Cardiac muscle cell (in vitro differentiated cells and primary cell): ENCODE measurements around the gene NFIA. TPM values are rescaled to one million over a fixed set of nuclear protein-coding genes. Genes with fewer than 3 reads are reported as not detected.

ENCODE experiments used
- DNase-seq, 2 donors: peaks; one replicate each; pipeline versions ENCODE4 v3.0.0 to v3.0.0-alpha.2; 2010 to 2017; ENCODE audit warnings: low read depth in 1 of 2, low spot score in 1 of 2
- H3K27ac ChIP-seq: fragments of 200-600 bp; sonication (generic); 2 replicates; pipeline ENCODE4 v1.5.1; 2016
- H3K27me3 ChIP-seq: fragments of 200-600 bp; sonication (generic); 2 replicates; pipeline ENCODE4 v1.6.0; 2016; ENCODE audit warnings: control low read depth
- H3K36me3 ChIP-seq: fragments of 200-600 bp; sonication (generic); 2 replicates; pipeline ENCODE4 v1.5.1; 2016; ENCODE audit warnings: control low read depth
- H3K4me1 ChIP-seq: fragments of 200-600 bp; sonication (generic); 2 replicates; pipeline ENCODE4 v1.8.1; 2017; ENCODE audit warnings: low read depth, mild to moderate bottlenecking, mixed run types
- H3K4me3 ChIP-seq: fragments of 200-600 bp; sonication (generic); 2 replicates; pipeline ENCODE4 v1.5.1; 2016; ENCODE audit warnings: mild to moderate bottlenecking
- H3K9me3 ChIP-seq: fragments of 200-600 bp; sonication (generic); 2 replicates; pipeline ENCODE4 v1.5.1; 2017; ENCODE audit warnings: low read depth, mild to moderate bottlenecking, control low read depth
- polyA plus RNA-seq: library from polyadenylated mRNA; unstranded; fragments of >200 nt; fragmentation: Nextera tagmentation; extraction: Ambion mirVana; gene quantifications from 2 replicates; pipeline ENCODE4 v1.2.1, GENCODE V29; 2016
- total RNA-seq: library from RNA; depleted of rRNA; stranded (reverse); fragments of >200 nt; gene quantifications from 2 replicates; pipeline ENCODE4 v1.2.3, GENCODE V29; 2016
- TF ChIP-seq, protein P1 (sequence below): IDR thresholded peaks from 2 replicates; pipeline ENCODE4 v1.5.1; 2012; ENCODE audit warnings: low read depth, mild to moderate bottlenecking, low read length

Gene NFIA
- total and polyA plus RNA-seq, 2 experiments from 2014 or later = 10.1 to 12.0 TPM

DNA sequence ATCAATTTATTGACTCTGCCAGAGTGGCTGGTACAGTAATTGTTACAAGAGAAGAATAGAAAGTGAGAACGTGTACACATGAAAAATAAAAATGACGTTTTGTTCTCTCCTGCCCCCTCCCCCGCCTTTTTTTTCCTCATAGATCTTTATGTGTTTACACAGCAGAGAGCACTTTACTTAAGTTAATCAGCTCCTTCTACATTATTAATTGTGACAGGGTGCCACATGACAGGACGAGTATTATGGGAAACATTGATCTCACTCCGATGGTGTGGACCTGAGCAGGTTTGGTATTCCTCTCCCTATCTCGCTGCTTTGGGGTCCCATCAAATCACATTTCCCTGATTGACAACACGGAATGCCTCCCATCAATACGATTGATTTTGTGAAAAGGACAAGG lies 356.9 kb downstream of the NFIA start:
- TF ChIP-seq, protein P1, sequence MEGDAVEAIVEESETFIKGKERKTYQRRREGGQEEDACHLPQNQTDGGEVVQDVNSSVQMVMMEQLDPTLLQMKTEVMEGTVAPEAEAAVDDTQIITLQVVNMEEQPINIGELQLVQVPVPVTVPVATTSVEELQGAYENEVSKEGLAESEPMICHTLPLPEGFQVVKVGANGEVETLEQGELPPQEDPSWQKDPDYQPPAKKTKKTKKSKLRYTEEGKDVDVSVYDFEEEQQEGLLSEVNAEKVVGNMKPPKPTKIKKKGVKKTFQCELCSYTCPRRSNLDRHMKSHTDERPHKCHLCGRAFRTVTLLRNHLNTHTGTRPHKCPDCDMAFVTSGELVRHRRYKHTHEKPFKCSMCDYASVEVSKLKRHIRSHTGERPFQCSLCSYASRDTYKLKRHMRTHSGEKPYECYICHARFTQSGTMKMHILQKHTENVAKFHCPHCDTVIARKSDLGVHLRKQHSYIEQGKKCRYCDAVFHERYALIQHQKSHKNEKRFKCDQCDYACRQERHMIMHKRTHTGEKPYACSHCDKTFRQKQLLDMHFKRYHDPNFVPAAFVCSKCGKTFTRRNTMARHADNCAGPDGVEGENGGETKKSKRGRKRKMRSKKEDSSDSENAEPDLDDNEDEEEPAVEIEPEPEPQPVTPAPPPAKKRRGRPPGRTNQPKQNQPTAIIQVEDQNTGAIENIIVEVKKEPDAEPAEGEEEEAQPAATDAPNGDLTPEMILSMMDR = no peak
- no peak for DNase-seq
- H3K36me3 ChIP-seq = no peaks in the 10 kb centered on the region
- H3K27ac ChIP-seq = no peak overlapping the region
- no peak overlapping the region for H3K4me3 ChIP-seq
- peaks cover 5% of the 10 kb centered on the region for H3K4me1 ChIP-seq
- no peaks in the 10 kb centered on the region for H3K9me3 ChIP-seq
- H3K27me3 ChIP-seq = no peaks in the 10 kb centered on the region

DNA sequence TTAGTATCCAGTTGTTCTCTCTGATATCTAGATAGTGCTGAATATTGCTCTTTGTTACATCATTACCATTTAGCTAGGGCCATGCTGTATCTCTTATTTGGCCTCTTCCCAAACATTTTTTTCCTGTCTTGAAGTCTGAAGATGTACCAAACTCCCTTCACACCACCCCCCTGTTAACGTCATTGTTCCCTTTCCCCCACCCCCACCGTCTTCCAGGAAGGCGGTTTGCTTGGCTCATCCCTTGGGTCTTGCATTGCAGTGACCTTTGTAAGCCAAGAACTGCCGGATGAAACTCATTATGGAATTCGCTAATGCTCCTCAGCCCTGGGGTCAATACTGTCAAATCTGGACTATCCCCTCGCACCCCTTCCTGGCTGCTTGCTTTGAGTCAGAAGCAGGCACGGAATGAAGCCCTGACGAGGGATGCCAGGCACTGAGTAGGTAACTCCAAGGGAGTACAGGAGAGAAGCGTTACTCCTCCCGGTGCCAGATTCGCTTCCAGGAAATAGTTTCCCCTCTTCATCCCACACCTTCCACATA lies 359.4 kb downstream of the NFIA start:
- no peaks in the 10 kb centered on the region for H3K36me3 ChIP-seq
- H3K27me3 ChIP-seq = no peaks in the 10 kb centered on the region
- H3K27ac ChIP-seq = no peak overlapping the region
- peak in 1 of 2 donors; percentile 97 for DNase-seq
- H3K9me3 ChIP-seq = no peaks in the 10 kb centered on the region
- TF ChIP-seq, protein P1 = no peak
- peaks cover 8% of the 10 kb centered on the region for H3K4me1 ChIP-seq
- no peak overlapping the region for H3K4me3 ChIP-seq

DNA sequence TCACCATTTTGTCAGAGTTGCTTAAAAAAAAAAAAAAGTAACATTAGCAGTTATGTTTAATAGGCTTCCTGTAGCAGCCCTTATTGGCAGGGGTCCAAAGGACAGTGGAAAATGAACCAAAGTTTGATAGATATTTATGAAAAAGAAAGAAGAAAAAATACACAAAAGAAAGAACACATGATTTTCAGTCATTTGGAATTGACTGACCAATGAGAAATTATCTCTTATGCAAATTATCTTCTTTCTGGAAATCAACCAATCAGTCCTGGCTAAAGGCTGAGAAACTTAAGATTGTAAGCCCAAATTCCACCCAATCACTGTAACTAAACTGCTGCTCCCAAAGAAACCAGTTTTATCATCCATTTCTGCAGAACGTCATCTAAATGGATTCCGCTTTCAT lies 360.2 kb downstream of the NFIA start:
- TF ChIP-seq, protein P1 = no peak
- H3K4me1 ChIP-seq = peaks cover 8% of the 10 kb centered on the region
- no peaks in the 10 kb centered on the region for H3K9me3 ChIP-seq
- H3K27ac ChIP-seq = no peak overlapping the region
- no peak overlapping the region for H3K4me3 ChIP-seq
- no peaks in the 10 kb centered on the region for H3K36me3 ChIP-seq
- H3K27me3 ChIP-seq = no peaks in the 10 kb centered on the region
- peak in 1 of 2 donors; percentile 68 for DNase-seq

DNA sequence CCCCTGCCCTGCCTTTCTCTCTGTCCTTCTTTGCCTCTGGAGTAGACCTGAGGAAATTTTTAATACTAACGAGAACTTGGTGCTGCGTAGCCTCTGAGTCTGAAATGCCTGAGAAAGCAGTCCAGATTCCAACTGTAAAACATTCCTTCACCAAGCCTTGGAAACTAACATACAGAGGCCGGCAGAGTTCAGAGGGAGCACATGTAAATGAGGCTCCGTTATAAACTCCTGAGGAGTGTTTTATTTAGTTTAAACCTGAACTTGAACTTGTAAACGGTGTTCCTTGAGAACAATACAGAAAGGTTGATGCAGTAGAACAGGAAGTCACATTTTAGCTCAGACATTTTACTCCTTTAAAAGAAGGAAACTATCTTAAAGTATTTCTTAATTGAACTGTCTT lies 361.9 kb downstream of the NFIA start:
- TF ChIP-seq, protein P1 = no peak
- Histone ChIP-seq H3K4me3 (no peak overlapping the region), H3K27ac (no peak overlapping the region), H3K9me3 (no peaks in the 10 kb centered on the region), H3K36me3 (no peaks in the 10 kb centered on the region), H3K27me3 (no peaks in the 10 kb centered on the region), H3K4me1 (peaks cover 8% of the 10 kb centered on the region)
- peak in 1 of 2 donors; percentile 36 for DNase-seq

DNA sequence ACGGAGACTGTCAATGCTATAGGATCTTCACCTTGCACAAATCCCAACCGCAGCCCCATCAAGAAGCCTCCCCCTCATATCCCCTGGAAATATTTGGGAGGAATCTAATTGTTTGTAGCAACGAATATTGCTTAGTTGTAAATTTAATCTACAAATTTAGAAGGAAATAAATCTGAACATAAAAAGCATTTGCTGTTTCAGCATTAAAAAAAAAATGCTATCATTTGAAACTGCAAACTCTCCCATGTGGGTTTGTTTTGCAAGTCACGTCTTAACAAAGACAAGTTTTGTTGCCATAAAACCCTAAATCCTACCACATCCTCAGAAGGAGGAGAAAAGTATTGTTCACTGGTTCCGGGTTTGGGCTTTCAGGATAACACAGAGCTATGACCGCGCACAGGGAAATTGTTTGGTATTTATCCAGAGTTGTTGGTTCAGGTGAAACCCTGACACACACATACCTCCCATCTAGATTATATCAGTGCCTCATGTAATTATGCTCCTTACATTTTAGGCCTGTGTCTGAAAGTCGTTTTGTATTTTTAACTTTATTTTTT lies 363.0 kb downstream of the NFIA start:
- no peak overlapping the region for H3K4me3 ChIP-seq
- peaks cover 8% of the 10 kb centered on the region for H3K4me1 ChIP-seq
- no peak overlapping the region for H3K27ac ChIP-seq
- TF ChIP-seq, protein P1 = no peak
- DNase-seq = peak in 1 of 2 donors; percentile 17
- H3K27me3 ChIP-seq = no peaks in the 10 kb centered on the region
- no peaks in the 10 kb centered on the region for H3K36me3 ChIP-seq
- no peaks in the 10 kb centered on the region for H3K9me3 ChIP-seq
